ENCODE results near the gene C22orf31.
"Not testable (repeated sequence)": the region's sequence is repeated elsewhere in the genome, so short reads cannot be mapped to it uniquely, and the experiment has no call there.

C22orf31 gene

GRCh38 chr22:29083933-29084591, 22.4 kb upstream of the C22orf31 start:
- no peak for FAIRE-seq
- DNase-seq (ENCODE audit: insufficient read length, low spot score), result no peak
- no peak for TF ChIP-seq POU2F2 (IDR thresholded peaks at IDR 0.05; ENCODE audit: low read depth, low read length)
- no peak for TF ChIP-seq TAF1 (IDR thresholded peaks at IDR 0.05; ENCODE audit: low read depth, low read length)
- TF ChIP-seq SPI1 (IDR thresholded peaks at IDR 0.05; ENCODE audit: low read depth, low read length), result no peak
- TF ChIP-seq POLR2A (IDR thresholded peaks at IDR 0.05; ENCODE audit: low read depth, low read length), result no peak
- no peak for TF ChIP-seq POLR2AphosphoS5 (IDR thresholded peaks at IDR 0.05; ENCODE audit: low read depth, low read length)
- TF ChIP-seq PAX5 (IDR thresholded peaks at IDR 0.05; ENCODE audit: insufficient read depth, low read length, severe bottlenecking), result no peak

- FAIRE-seq; DNase-seq (ENCODE audit: insufficient read length, low spot score): not testable (repeated sequence)
These were observed 21.9 kb upstream of the C22orf31 start for GRCh38 chr22:29083576-29083932.

- no peak for FAIRE-seq
- no peak for TF ChIP-seq PAX5 (IDR thresholded peaks at IDR 0.05; ENCODE audit: insufficient read depth, low read length, severe bottlenecking)
- DNase-seq (ENCODE audit: insufficient read length, low spot score), result no peak
These were observed 21.4 kb upstream of the C22orf31 start for GRCh38 chr22:29082826-29083545.

GRCh38 chr22:29081517-29082236, 20.0 kb upstream of the C22orf31 start:
- DNase-seq (ENCODE audit: insufficient read length, low spot score), result no peak
- no peak for FAIRE-seq
- TF ChIP-seq PAX5 (IDR thresholded peaks at IDR 0.05; ENCODE audit: insufficient read depth, low read length, severe bottlenecking) (no peak), POLR2AphosphoS5 (IDR thresholded peaks at IDR 0.05; ENCODE audit: low read depth, low read length) (no peak), TAF1 (IDR thresholded peaks at IDR 0.05; ENCODE audit: low read depth, low read length) (no peak), POLR2A (IDR thresholded peaks at IDR 0.05; ENCODE audit: low read depth, low read length) (no peak), SPI1 (IDR thresholded peaks at IDR 0.05; ENCODE audit: low read depth, low read length) (no peak), POU2F2 (IDR thresholded peaks at IDR 0.05; ENCODE audit: low read depth, low read length) (no peak)

GRCh38 chr22:29080106-29080975, 18.7 kb upstream of the C22orf31 start:
- FAIRE-seq, result no peak
- DNase-seq (ENCODE audit: insufficient read length, low spot score), result no peak
- TF ChIP-seq TAF1 (IDR thresholded peaks at IDR 0.05; ENCODE audit: low read depth, low read length), result no peak
- no peak for TF ChIP-seq SPI1 (IDR thresholded peaks at IDR 0.05; ENCODE audit: low read depth, low read length)
- TF ChIP-seq PAX5 (IDR thresholded peaks at IDR 0.05; ENCODE audit: insufficient read depth, low read length, severe bottlenecking), result no peak
- no peak for TF ChIP-seq POLR2A (IDR thresholded peaks at IDR 0.05; ENCODE audit: low read depth, low read length)
- no peak for TF ChIP-seq POU2F2 (IDR thresholded peaks at IDR 0.05; ENCODE audit: low read depth, low read length)
- TF ChIP-seq POLR2AphosphoS5 (IDR thresholded peaks at IDR 0.05; ENCODE audit: low read depth, low read length), result no peak

GRCh38 chr22:29079218-29079901, 17.7 kb upstream of the C22orf31 start:
- FAIRE-seq (no peak), DNase-seq (ENCODE audit: insufficient read length, low spot score) (no peak)
- TF ChIP-seq SPI1 (IDR thresholded peaks at IDR 0.05; ENCODE audit: low read depth, low read length) (no peak), POLR2AphosphoS5 (IDR thresholded peaks at IDR 0.05; ENCODE audit: low read depth, low read length) (no peak), POLR2A (IDR thresholded peaks at IDR 0.05; ENCODE audit: low read depth, low read length) (no peak), PAX5 (IDR thresholded peaks at IDR 0.05; ENCODE audit: insufficient read depth, low read length, severe bottlenecking) (no peak), POU2F2 (IDR thresholded peaks at IDR 0.05; ENCODE audit: low read depth, low read length) (no peak), TAF1 (IDR thresholded peaks at IDR 0.05; ENCODE audit: low read depth, low read length) (no peak)

- no peak for TF ChIP-seq POU2F2 (IDR thresholded peaks at IDR 0.05; ENCODE audit: low read depth, low read length)
- TF ChIP-seq POLR2A (IDR thresholded peaks at IDR 0.05; ENCODE audit: low read depth, low read length), result no peak
- TF ChIP-seq TAF1 (IDR thresholded peaks at IDR 0.05; ENCODE audit: low read depth, low read length), result no peak
- TF ChIP-seq PAX5 (IDR thresholded peaks at IDR 0.05; ENCODE audit: insufficient read depth, low read length, severe bottlenecking), result no peak
- TF ChIP-seq POLR2AphosphoS5 (IDR thresholded peaks at IDR 0.05; ENCODE audit: low read depth, low read length), result no peak
- TF ChIP-seq SPI1 (IDR thresholded peaks at IDR 0.05; ENCODE audit: low read depth, low read length), result no peak
- no peak for DNase-seq (ENCODE audit: insufficient read length, low spot score)
- no peak for FAIRE-seq
These were observed 17.2 kb upstream of the C22orf31 start for GRCh38 chr22:29078869-29079207.

- DNase-seq (ENCODE audit: insufficient read length, low spot score) (no peak), FAIRE-seq (no peak)
- TF ChIP-seq SPI1 (IDR thresholded peaks at IDR 0.05; ENCODE audit: low read depth, low read length) (no peak), POLR2AphosphoS5 (IDR thresholded peaks at IDR 0.05; ENCODE audit: low read depth, low read length) (no peak), POU2F2 (IDR thresholded peaks at IDR 0.05; ENCODE audit: low read depth, low read length) (no peak), PAX5 (IDR thresholded peaks at IDR 0.05; ENCODE audit: insufficient read depth, low read length, severe bottlenecking) (no peak), TAF1 (IDR thresholded peaks at IDR 0.05; ENCODE audit: low read depth, low read length) (no peak), POLR2A (IDR thresholded peaks at IDR 0.05; ENCODE audit: low read depth, low read length) (no peak)
These were observed 16.6 kb upstream of the C22orf31 start for GRCh38 chr22:29078036-29078868.

Measured in GM12891 (cell line).